Right atrium auricular region (tissue), 2 donors: Measurements from ENCODE around the gene RRP8. TPM values are rescaled to one million over a fixed set of nuclear protein-coding genes. Genes with fewer than 3 reads are reported as not detected.

ENCODE experiments used
- DNase-seq: peaks from one replicate; pipeline ENCODE4 v3.0.0-alpha.2; 2019; ENCODE audit warnings: low spot score
- H3K27ac ChIP-seq, 2 donors: fragments of 200-600 bp; sonication (generic); 1 replicate in 1 of 2; 2 replicates in 1 of 2; pipeline ENCODE4 v1.5.1; 2016 to 2019
- H3K27me3 ChIP-seq, 2 donors: fragments of 200-600 bp; sonication (generic); one replicate each; pipeline versions ENCODE4 v1.5.1 to v1.6.0; 2017 to 2019
- H3K36me3 ChIP-seq: fragments of 200-600 bp; sonication (generic); one replicate; pipeline ENCODE4 v1.5.1; 2016
- H3K4me1 ChIP-seq, 2 donors: fragments of 200-600 bp; sonication (generic); one replicate each; pipeline versions ENCODE4 v1.5.1 to v1.6.0; 2017 to 2019
- H3K4me3 ChIP-seq, 2 donors: fragments of 200-600 bp; sonication (generic); 1 replicate in 1 of 2; 2 replicates in 1 of 2; pipeline ENCODE4 v1.5.1; 2017 to 2019; ENCODE audit warnings: mild to moderate bottlenecking in 1 of 2, moderate library complexity in 1 of 2
- H3K9me3 ChIP-seq, 2 donors: fragments of 200-600 bp; sonication (generic); one replicate each; pipeline ENCODE4 v1.5.1; 2019
- CTCF ChIP-seq, 2 donors: fragments of 200-600 bp; sonication (generic); IDR thresholded peaks; one replicate each; pipeline ENCODE4 v1.5.1; 2019; ENCODE audit warnings: antibody characterized with exemption in 2 of 2
- total RNA-seq, 2 donors: library from RNA; depleted of rRNA; stranded (reverse); fragments of >200 nt; gene quantifications; one replicate each; pipeline ENCODE4 v1.1.0, GENCODE V29; 2016

The RRP8 gene
- total RNA-seq, 2 donors from 2014 or later, result 9.7 to 12.2 TPM

GRCh38 chr11:6548641-6549040 is 54.8 kb downstream of the RRP8 start:
- no peak overlapping the region for H3K4me3 ChIP-seq
- no peaks in the 10 kb centered on the region for H3K27me3 ChIP-seq
- H3K36me3 ChIP-seq, result peaks cover 3% of the 10 kb centered on the region
- no peak for TF ChIP-seq CTCF (IDR thresholded peaks at IDR 0.05)
- H3K27ac ChIP-seq, result no peak overlapping the region
- H3K9me3 ChIP-seq, result no peaks in the 10 kb centered on the region
- no peak for DNase-seq
- no peaks in the 10 kb centered on the region for H3K4me1 ChIP-seq

GRCh38 chr11:6548121-6548520 is 55.3 kb downstream of the RRP8 start:
- H3K27me3 ChIP-seq, result no peaks in the 10 kb centered on the region
- peaks cover 3% of the 10 kb centered on the region for H3K36me3 ChIP-seq
- H3K4me3 ChIP-seq, result no peak overlapping the region
- no peak for DNase-seq
- H3K9me3 ChIP-seq, result no peaks in the 10 kb centered on the region
- H3K4me1 ChIP-seq, result no peaks in the 10 kb centered on the region
- TF ChIP-seq CTCF (IDR thresholded peaks at IDR 0.05), result no peak
- H3K27ac ChIP-seq, result no peak overlapping the region

- H3K27ac ChIP-seq, result no peak overlapping the region
- H3K36me3 ChIP-seq, result peaks cover 3% of the 10 kb centered on the region
- no peaks in the 10 kb centered on the region for H3K27me3 ChIP-seq
- H3K9me3 ChIP-seq, result no peaks in the 10 kb centered on the region
- no peak overlapping the region for H3K4me3 ChIP-seq
- TF ChIP-seq CTCF (IDR thresholded peaks at IDR 0.05), result no peak
- no peak for DNase-seq
- H3K4me1 ChIP-seq, result no peaks in the 10 kb centered on the region
These were observed 56.2 kb downstream of the RRP8 start for GRCh38 chr11:6547177-6547576.

GRCh38 chr11:6546735-6547134 is 56.7 kb downstream of the RRP8 start:
- Histone ChIP-seq H3K36me3 (peaks cover 3% of the 10 kb centered on the region), H3K4me3 (no peak overlapping the region), H3K27ac (no peak overlapping the region), H3K4me1 (no peaks in the 10 kb centered on the region), H3K27me3 (no peaks in the 10 kb centered on the region), H3K9me3 (no peaks in the 10 kb centered on the region)
- no peak for DNase-seq
- TF ChIP-seq CTCF (IDR thresholded peaks at IDR 0.05), result no peak

- Histone ChIP-seq H3K27me3 (no peaks in the 10 kb centered on the region), H3K4me1 (no peaks in the 10 kb centered on the region), H3K36me3 (peaks cover 3% of the 10 kb centered on the region), H3K4me3 (no peak overlapping the region), H3K9me3 (no peaks in the 10 kb centered on the region), H3K27ac (no peak overlapping the region)
- no peak for TF ChIP-seq CTCF (IDR thresholded peaks at IDR 0.05)
- DNase-seq, result no peak
These were observed 57.4 kb downstream of the RRP8 start for GRCh38 chr11:6545917-6546605.

Other genes with a start within 250 kb of the RRP8 start
- 10 to 100 TPM; 44.5 to 71.7 TPM for gene SMPD1, start 213.1 kb downstream of the RRP8 start, total RNA-seq
- gene APBB1, start 184.5 kb downstream of the RRP8 start, total RNA-seq, result 10 to 100 TPM; 79.8 to 80.9 TPM
- under 1 TPM in 1 of 2 donors, not detected in 1; 0.20 TPM for gene HPX, start 162.6 kb downstream of the RRP8 start, total RNA-seq
- 10 to 100 TPM in 1 of 2 donors, 1 to 10 TPM in 1; 7.1 to 19.5 TPM for gene TRIM3, start 129.7 kb downstream of the RRP8 start, total RNA-seq
- gene ARFIP2, start 122.3 kb downstream of the RRP8 start, total RNA-seq, result 10 to 100 TPM; 19.2 to 34.1 TPM
- 10 to 100 TPM; 19.8 to 22.6 TPM for gene TIMM10B, start 122.1 kb downstream of the RRP8 start, total RNA-seq
- gene DNHD1, start 106.3 kb downstream of the RRP8 start, total RNA-seq, result 1 to 10 TPM; 4.4 to 4.8 TPM
- gene ILK, start 158 bp upstream of the RRP8 start, total RNA-seq, result 100 to 1,000 TPM; 142 to 193 TPM
- 10 to 100 TPM; 26.6 to 54.0 TPM for gene TAF10, start 8.6 kb upstream of the RRP8 start, total RNA-seq
- 10 to 100 TPM; 48.8 to 83.1 TPM for gene TPP1, start 15.8 kb upstream of the RRP8 start, total RNA-seq
- 10 to 100 TPM in 1 of 2 donors, 1 to 10 TPM in 1; 9.3 to 23.0 TPM for gene DCHS1, start 52.2 kb upstream of the RRP8 start, total RNA-seq
- 10 to 100 TPM; 30.8 to 97.8 TPM for gene MRPL17, start 79.7 kb upstream of the RRP8 start, total RNA-seq
- gene OR2AG2, start 168.4 kb upstream of the RRP8 start, total RNA-seq, result not detected
- not detected for gene OR2AG1, start 179.4 kb upstream of the RRP8 start, total RNA-seq
- not detected for gene OR6A2, start 196.1 kb upstream of the RRP8 start, total RNA-seq
- not detected for gene OR10A5, start 242.1 kb upstream of the RRP8 start, total RNA-seq